ENCODE measurements around the gene SCGN. TPM values are rescaled to one million over a fixed set of nuclear protein-coding genes. Genes with fewer than 3 reads are reported as not detected.
"Not testable (repeated sequence)": the region's sequence is repeated elsewhere in the genome, so short reads cannot be mapped to it uniquely, and the experiment has no call there.

SCGN gene
- total RNA-seq, 2 experiments from 2014 or later: not detected

DNA sequence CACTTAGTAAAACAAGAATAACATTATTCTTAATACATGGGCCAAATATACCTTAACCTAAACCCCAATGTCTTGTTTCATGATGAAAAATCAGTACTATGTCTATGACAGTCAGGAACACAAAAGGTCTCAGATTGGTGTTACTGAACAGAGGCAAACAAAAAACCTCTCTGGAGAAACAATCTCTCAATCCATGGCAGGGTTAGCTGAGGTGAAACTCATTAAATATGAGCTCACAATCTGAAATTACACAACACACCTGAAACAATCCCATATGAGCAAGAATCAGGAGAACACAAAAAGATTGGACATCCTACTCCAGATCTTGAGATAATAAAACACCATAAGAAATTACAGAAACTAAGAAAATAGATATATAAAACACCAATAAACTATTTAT, 96.0 kb downstream of the SCGN start:
- ChIA-PET CTCF (no interaction called here), POLR2A (no interaction called here)
- H3K4me3 ChIP-seq (ENCODE audit: low read length): no peak overlapping the region
- no peaks in the 10 kb centered on the region for H3K27me3 Mint-ChIP-seq
- no peaks in the 10 kb centered on the region for H3K4me1 ChIP-seq (ENCODE audit: insufficient read depth, low read length)
- no peaks in the 10 kb centered on the region for H3K9me3 Mint-ChIP-seq
- TF ChIP-seq CTCF (IDR thresholded peaks at IDR 0.05): no peak
- no peaks in the 10 kb centered on the region for H3K27me3 ChIP-seq (ENCODE audit: control insufficient read depth in 1 of 2, insufficient read depth in 2 of 2, low read length in 2 of 2)
- H3K4me3 Mint-ChIP-seq: no peak overlapping the region
- H3K27ac Mint-ChIP-seq: no peak overlapping the region
- ATAC-seq (ENCODE audit: poor library complexity): no peak
- no peaks in the 10 kb centered on the region for H3K36me3 Mint-ChIP-seq (ENCODE audit: low read depth)
- no peak for DNase-seq
- H3K9me3 ChIP-seq (ENCODE audit: control insufficient read depth in 1 of 2, insufficient read depth in 1 of 2, low read length in 2 of 2): no peaks in the 10 kb centered on the region
- intact Hi-C loops (cut with DNase I, micrococcal nuclease): no loop called here
- no peaks in the 10 kb centered on the region for H3K4me1 Mint-ChIP-seq (ENCODE audit: low read depth)
- no peak overlapping the region for H3K27ac ChIP-seq (ENCODE audit: low read depth in 1 of 2, low read length in 2 of 2)
- H3K36me3 ChIP-seq (ENCODE audit: insufficient read depth, low read length): no peaks in the 10 kb centered on the region

GRCh38 chr6:25748601-25749517, 96.8 kb downstream of the SCGN start:
- POLR2A ChIA-PET; H3K27me3 ChIP-seq (ENCODE audit: control insufficient read depth in 1 of 2, insufficient read depth in 2 of 2, low read length in 2 of 2); H3K4me1 Mint-ChIP-seq (ENCODE audit: low read depth); H3K9me3 Mint-ChIP-seq; H3K9me3 ChIP-seq (ENCODE audit: control insufficient read depth in 1 of 2, insufficient read depth in 1 of 2, low read length in 2 of 2); H3K4me3 ChIP-seq (ENCODE audit: low read length); H3K27me3 Mint-ChIP-seq; H3K27ac ChIP-seq (ENCODE audit: low read depth in 1 of 2, low read length in 2 of 2); ATAC-seq (ENCODE audit: poor library complexity); H3K36me3 Mint-ChIP-seq (ENCODE audit: low read depth); intact Hi-C loops (cut with DNase I, micrococcal nuclease); H3K36me3 ChIP-seq (ENCODE audit: insufficient read depth, low read length); DNase-seq; H3K4me3 Mint-ChIP-seq; H3K27ac Mint-ChIP-seq; CTCF ChIA-PET; H3K4me1 ChIP-seq (ENCODE audit: insufficient read depth, low read length): not testable (repeated sequence)

- DNase-seq (no peak), ATAC-seq (ENCODE audit: poor library complexity) (no peak)
- no peaks in the 10 kb centered on the region for H3K4me1 Mint-ChIP-seq (ENCODE audit: low read depth)
- no peak overlapping the region for H3K4me3 Mint-ChIP-seq
- ChIA-PET CTCF (interaction anchor here (0.9 kb wide), 1 partner anchor 10 kb away, joined by 5 read pairs; no protein-coding TSS in a partner anchor), POLR2A (no interaction called here)
- TF ChIP-seq CTCF (IDR thresholded peaks at IDR 0.05): no peak
- Histone ChIP-seq H3K27ac (ENCODE audit: low read depth in 1 of 2, low read length in 2 of 2) (no peak overlapping the region), H3K36me3 (ENCODE audit: insufficient read depth, low read length) (no peaks in the 10 kb centered on the region), H3K4me3 (ENCODE audit: low read length) (no peak overlapping the region), H3K27me3 (ENCODE audit: control insufficient read depth in 1 of 2, insufficient read depth in 2 of 2, low read length in 2 of 2) (no peaks in the 10 kb centered on the region), H3K9me3 (ENCODE audit: control insufficient read depth in 1 of 2, insufficient read depth in 1 of 2, low read length in 2 of 2) (no peaks in the 10 kb centered on the region), H3K4me1 (ENCODE audit: insufficient read depth, low read length) (no peaks in the 10 kb centered on the region)
- H3K27me3 Mint-ChIP-seq: no peaks in the 10 kb centered on the region
- H3K27ac Mint-ChIP-seq: no peak overlapping the region
- H3K9me3 Mint-ChIP-seq: no peaks in the 10 kb centered on the region
- intact Hi-C loops (cut with DNase I, micrococcal nuclease): no loop called here
- H3K36me3 Mint-ChIP-seq (ENCODE audit: low read depth): no peaks in the 10 kb centered on the region
Observed at GRCh38 chr6:25749837-25750236, 97.8 kb downstream of the SCGN start.
